Neural cell (in vitro differentiated cells): ENCODE measurements around the gene WASF1. TPM values are rescaled to one million over a fixed set of nuclear protein-coding genes. Genes with fewer than 3 reads are reported as not detected.

Source experiments
- H2AFZ ChIP-seq: fragments of 200-600, 300-800 bp; sonication (generic), shearing (Covaris generic); 2 replicates; pipeline ENCODE4 v1.6.0; 2014; ENCODE audit warnings: low read depth, mild to moderate bottlenecking, antibody characterized with exemption, low read length, moderate library complexity
- H3F3A ChIP-seq: fragments of 200-600 bp; shearing (Covaris generic); 2 replicates; pipeline ENCODE4 v1.6.1; 2016; ENCODE audit warnings: mild to moderate bottlenecking, moderate library complexity, mixed read lengths, antibody characterized with exemption, low read length; ENCODE audit not compliant: insufficient read depth, poor library complexity, severe bottlenecking
- H3K27ac ChIP-seq: fragments of 200-600, 300-800 bp; sonication (generic), shearing (Covaris generic); 2 replicates; pipeline ENCODE4 v1.5.1; 2014; ENCODE audit warnings: mild to moderate bottlenecking, low read length, moderate library complexity
- H3K27me3 ChIP-seq: fragments of 300-800, 200-600 bp; sonication (generic), shearing (Covaris generic); 2 replicates; pipeline ENCODE4 v1.6.0; 2014; ENCODE audit warnings: mild to moderate bottlenecking, low read depth, low read length, moderate library complexity; ENCODE audit not compliant: insufficient read depth
- H3K36me3 ChIP-seq: fragments of 300-800, 200-600 bp; sonication (generic), shearing (Covaris generic); 2 replicates; pipeline ENCODE4 v1.5.1; 2014; ENCODE audit warnings: mild to moderate bottlenecking, antibody characterized with exemption, low read length, moderate library complexity; ENCODE audit not compliant: insufficient read depth
- H3K4me2 ChIP-seq: fragments of 300-800, 200-600 bp; sonication (generic), shearing (Covaris generic); 2 replicates; pipeline ENCODE4 v1.6.0; 2014; ENCODE audit warnings: mild to moderate bottlenecking, low read length
- H3K4me3 ChIP-seq: fragments of 300-800, 200-600 bp; sonication (generic), shearing (Covaris generic); 2 replicates; pipeline ENCODE4 v1.5.1; 2014; ENCODE audit warnings: mild to moderate bottlenecking, low read length, moderate library complexity
- H3K79me2 ChIP-seq: fragments of 200-600 bp; shearing (Covaris generic); replicated peaks from 2 replicates; pipeline ENCODE4 v1.6.0; 2014; ENCODE audit warnings: mild to moderate bottlenecking, low read length, moderate library complexity; ENCODE audit not compliant: insufficient read depth
- H3K9ac ChIP-seq: fragments of 300-800, 200-600 bp; sonication (generic), shearing (Covaris generic); 2 replicates; pipeline ENCODE4 v1.6.1; 2016; ENCODE audit warnings: mild to moderate bottlenecking, low read length, mixed read lengths
- H3K9me2 ChIP-seq: fragments of 200-600 bp; shearing (Covaris generic); 2 replicates; pipeline ENCODE4 v1.6.1; 2016; ENCODE audit warnings: mild to moderate bottlenecking, low read length, mixed read lengths; ENCODE audit not compliant: insufficient read depth
- H3K9me3 ChIP-seq: fragments of 200-600, 300-800 bp; sonication (generic), shearing (Covaris generic); 2 replicates; pipeline ENCODE4 v1.6.1; 2016; ENCODE audit warnings: mild to moderate bottlenecking, mixed run types, low read length, moderate library complexity, mixed read lengths
- H4K20me1 ChIP-seq: fragments of 200-600 bp; shearing (Covaris generic); 2 replicates; pipeline ENCODE4 v1.6.1; 2016; ENCODE audit warnings: mild to moderate bottlenecking, mixed run types; ENCODE audit not compliant: insufficient read depth
- CTCF ChIP-seq: fragments of 450-650 bp; IDR thresholded peaks from 2 replicates; pipeline ENCODE4 v1.5.1; 2014; ENCODE audit warnings: antibody characterized with exemption, mild to moderate bottlenecking, moderate library complexity; ENCODE audit not compliant: poor library complexity, severe bottlenecking
- EP300 ChIP-seq: fragments of 450-650 bp; conservative IDR thresholded peaks from 2 replicates; pipeline ENCODE4 v1.6.1; 2014; ENCODE audit warnings: antibody characterized with exemption, mild to moderate bottlenecking, moderate library complexity; ENCODE audit not compliant: poor library complexity, severe bottlenecking
- EZH2 ChIP-seq: fragments of 200-600, 300-800 bp; shearing (Covaris generic), sonication (generic); IDR thresholded peaks from 2 replicates; pipeline ENCODE4 v1.6.1; 2014; ENCODE audit warnings: antibody characterized with exemption, low read length, borderline replicate concordance, mild to moderate bottlenecking; ENCODE audit not compliant: insufficient read depth, poor library complexity, severe bottlenecking
- MXI1 ChIP-seq: fragments of 450-650 bp; conservative IDR thresholded peaks from 2 replicates; pipeline ENCODE4 v1.6.1; 2014; ENCODE audit warnings: antibody characterized with exemption, mild to moderate bottlenecking; ENCODE audit not compliant: poor library complexity, severe bottlenecking
- POLR2AphosphoS5 ChIP-seq: IDR thresholded peaks from 2 replicates; pipeline ENCODE4 v1.6.1; 2012
- RAD21 ChIP-seq: fragments of 450-650 bp; conservative IDR thresholded peaks from 2 replicates; pipeline ENCODE4 v1.6.1; 2014; ENCODE audit warnings: antibody characterized with exemption, mild to moderate bottlenecking, moderate library complexity
- TAF1 ChIP-seq: IDR thresholded peaks from 2 replicates; pipeline ENCODE4 v1.6.1; 2012; ENCODE audit warnings: low read depth
- polyA plus RNA-seq: library from polyadenylated mRNA; depleted of rRNA; stranded (reverse); fragments of >200 nt; gene quantifications from 2 replicates; pipeline ENCODE4 v1.2.3, GENCODE V29; 2014
- TF ChIP-seq, protein P1 (sequence below): IDR thresholded peaks from 2 replicates; pipeline ENCODE4 v1.6.1; 2012; ENCODE audit warnings: borderline replicate concordance

WASF1 gene
- polyA plus RNA-seq, 1 donor from 2014 or later, result 89.7 TPM

GRCh38 chr6:110068592-110068967 lies 110.9 kb downstream of the WASF1 start:
- H3K36me3 ChIP-seq, result no peaks in the 10 kb centered on the region
- H3K9me2 ChIP-seq, result no peaks in the 10 kb centered on the region

DNA sequence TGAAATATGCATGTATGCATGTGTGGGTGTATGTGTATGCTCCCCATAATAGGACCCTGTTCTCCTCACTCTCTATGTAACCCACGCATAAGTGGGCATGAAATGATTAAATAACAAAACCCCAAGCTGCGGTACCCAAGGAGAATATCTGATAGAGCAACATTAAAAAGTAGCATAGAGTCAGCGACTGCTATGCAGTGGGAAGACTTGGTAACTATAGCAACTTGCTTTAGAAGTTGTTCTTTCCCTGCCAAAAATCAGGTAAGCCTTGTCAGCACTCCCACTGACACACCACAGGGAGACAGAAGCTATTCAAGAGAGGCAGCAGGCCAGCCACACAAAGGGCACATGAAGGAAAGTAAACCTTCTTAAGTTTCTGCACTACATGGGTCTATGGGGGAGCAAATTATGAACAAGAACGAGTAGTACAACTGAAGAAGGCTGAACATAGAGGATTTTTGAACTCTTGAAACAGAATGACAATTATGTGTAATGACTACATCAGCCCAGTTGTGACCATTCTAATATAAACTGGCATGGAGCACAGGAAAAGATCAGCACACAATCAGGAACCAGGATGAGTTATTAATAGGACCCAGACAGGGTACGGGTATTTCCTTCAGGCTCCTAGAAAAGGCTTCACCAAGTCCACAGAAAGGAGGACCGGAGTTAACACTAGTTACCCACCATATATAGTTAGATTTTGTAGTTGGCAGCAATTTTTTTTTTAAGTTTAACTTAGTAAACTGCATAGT lies 111.5 kb downstream of the WASF1 start:
- no peak overlapping the region for H3K4me2 ChIP-seq
- no peaks in the 10 kb centered on the region for H3K79me2 ChIP-seq
- no peaks in the 10 kb centered on the region for H3K9me2 ChIP-seq
- H3K9me3 ChIP-seq, result no peaks in the 10 kb centered on the region
- no peak overlapping the region for H2AFZ ChIP-seq
- H3K36me3 ChIP-seq, result no peaks in the 10 kb centered on the region
- no peaks in the 10 kb centered on the region for H3F3A ChIP-seq
- no peak overlapping the region for H3K4me3 ChIP-seq
- no peak for TF ChIP-seq POLR2AphosphoS5
- no peak overlapping the region for H3K9ac ChIP-seq
- no peak overlapping the region for H3K27ac ChIP-seq
- H3K27me3 ChIP-seq, result no peaks in the 10 kb centered on the region
- H4K20me1 ChIP-seq, result no peaks in the 10 kb centered on the region

More at GRCh38 chr6:110068592-110068967, 110.9 kb downstream of the WASF1 start:
- Histone ChIP-seq H3K9me3 (no peaks in the 10 kb centered on the region), H3K4me3 (no peak overlapping the region), H3K79me2 (no peaks in the 10 kb centered on the region), H3F3A (no peaks in the 10 kb centered on the region), H2AFZ (no peak overlapping the region), H3K27me3 (no peaks in the 10 kb centered on the region), H3K27ac (no peak overlapping the region), H3K4me2 (no peak overlapping the region), H3K9ac (no peak overlapping the region), H4K20me1 (no peaks in the 10 kb centered on the region)
- TF ChIP-seq EP300 (no peak), RAD21 (no peak), MXI1 (no peak), TAF1 (no peak)
- TF ChIP-seq, protein P1, sequence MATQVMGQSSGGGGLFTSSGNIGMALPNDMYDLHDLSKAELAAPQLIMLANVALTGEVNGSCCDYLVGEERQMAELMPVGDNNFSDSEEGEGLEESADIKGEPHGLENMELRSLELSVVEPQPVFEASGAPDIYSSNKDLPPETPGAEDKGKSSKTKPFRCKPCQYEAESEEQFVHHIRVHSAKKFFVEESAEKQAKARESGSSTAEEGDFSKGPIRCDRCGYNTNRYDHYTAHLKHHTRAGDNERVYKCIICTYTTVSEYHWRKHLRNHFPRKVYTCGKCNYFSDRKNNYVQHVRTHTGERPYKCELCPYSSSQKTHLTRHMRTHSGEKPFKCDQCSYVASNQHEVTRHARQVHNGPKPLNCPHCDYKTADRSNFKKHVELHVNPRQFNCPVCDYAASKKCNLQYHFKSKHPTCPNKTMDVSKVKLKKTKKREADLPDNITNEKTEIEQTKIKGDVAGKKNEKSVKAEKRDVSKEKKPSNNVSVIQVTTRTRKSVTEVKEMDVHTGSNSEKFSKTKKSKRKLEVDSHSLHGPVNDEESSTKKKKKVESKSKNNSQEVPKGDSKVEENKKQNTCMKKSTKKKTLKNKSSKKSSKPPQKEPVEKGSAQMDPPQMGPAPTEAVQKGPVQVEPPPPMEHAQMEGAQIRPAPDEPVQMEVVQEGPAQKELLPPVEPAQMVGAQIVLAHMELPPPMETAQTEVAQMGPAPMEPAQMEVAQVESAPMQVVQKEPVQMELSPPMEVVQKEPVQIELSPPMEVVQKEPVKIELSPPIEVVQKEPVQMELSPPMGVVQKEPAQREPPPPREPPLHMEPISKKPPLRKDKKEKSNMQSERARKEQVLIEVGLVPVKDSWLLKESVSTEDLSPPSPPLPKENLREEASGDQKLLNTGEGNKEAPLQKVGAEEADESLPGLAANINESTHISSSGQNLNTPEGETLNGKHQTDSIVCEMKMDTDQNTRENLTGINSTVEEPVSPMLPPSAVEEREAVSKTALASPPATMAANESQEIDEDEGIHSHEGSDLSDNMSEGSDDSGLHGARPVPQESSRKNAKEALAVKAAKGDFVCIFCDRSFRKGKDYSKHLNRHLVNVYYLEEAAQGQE, result no peak

DNA sequence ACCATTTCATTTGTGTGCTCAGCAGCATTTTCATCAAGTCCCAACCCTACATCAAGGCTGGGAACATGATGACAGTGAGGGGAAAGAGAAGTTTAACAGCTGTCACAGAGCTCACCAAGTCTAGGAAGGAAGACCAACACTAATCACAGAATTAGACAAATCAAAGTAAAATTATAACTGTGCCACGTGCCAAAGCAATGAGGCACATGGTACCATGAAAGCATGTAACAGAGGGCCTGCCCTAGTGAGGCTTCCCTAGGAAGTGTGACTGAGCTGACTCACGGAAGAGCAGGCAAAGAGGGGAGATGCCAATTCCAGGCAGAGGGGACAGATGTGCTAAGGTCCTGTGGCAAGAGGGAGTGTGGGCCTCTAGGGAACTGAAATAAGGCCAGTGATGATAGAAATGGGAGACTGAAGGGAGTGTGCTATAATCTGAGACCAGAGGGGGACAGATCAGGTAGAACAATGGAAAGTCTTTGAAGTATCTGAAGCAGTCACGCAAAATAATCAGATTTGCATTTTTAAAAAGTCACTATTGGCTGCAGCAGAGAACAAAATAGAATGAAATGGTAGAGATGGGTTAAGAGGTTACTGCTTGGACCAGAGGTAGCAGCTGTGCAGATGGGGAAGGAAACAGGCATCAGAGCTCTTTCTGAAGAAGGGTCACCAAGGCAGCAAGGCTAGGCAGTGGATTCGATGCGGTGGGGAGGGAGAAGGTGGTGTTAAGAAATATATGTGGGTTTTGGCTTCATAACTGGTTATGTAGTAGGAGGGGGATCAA lies 114.5 kb downstream of the WASF1 start:
- H3K4me2 ChIP-seq, result no peak overlapping the region
- H2AFZ ChIP-seq, result no peak overlapping the region
- no peaks in the 10 kb centered on the region for H4K20me1 ChIP-seq
- no peaks in the 10 kb centered on the region for H3K79me2 ChIP-seq
- no peak overlapping the region for H3K27ac ChIP-seq
- no peaks in the 10 kb centered on the region for H3K9me3 ChIP-seq
- no peak overlapping the region for H3K4me3 ChIP-seq
- H3K36me3 ChIP-seq, result no peaks in the 10 kb centered on the region
- H3K9me2 ChIP-seq, result no peaks in the 10 kb centered on the region
- H3K27me3 ChIP-seq, result no peaks in the 10 kb centered on the region
- no peak overlapping the region for H3K9ac ChIP-seq
- no peak for TF ChIP-seq EZH2
- TF ChIP-seq CTCF, result no peak
- TF ChIP-seq POLR2AphosphoS5, result no peak
- TF ChIP-seq MXI1, result no peak
- no peaks in the 10 kb centered on the region for H3F3A ChIP-seq
